MG63 (cell line): Measurements from ENCODE around the gene HNRNPA1. TPM values are rescaled to one million over a fixed set of nuclear protein-coding genes. Genes with fewer than 3 reads are reported as not detected.
"Not testable (repeated sequence)": the region's sequence is repeated elsewhere in the genome, so short reads cannot be mapped to it uniquely, and the experiment has no call there.

ENCODE experiments used
- DNase-seq: peaks from one replicate; pipeline ENCODE4 v3.0.0-alpha.2; 2020
- H3K27me3 ChIP-seq: fragments of 250-450 bp; sonication (Bioruptor Pico); 2 replicates; pipeline ENCODE4 v1.5.1; 2020; ENCODE audit warnings: mild to moderate bottlenecking, moderate library complexity
- H3K36me3 ChIP-seq: fragments of 250-450 bp; sonication (Bioruptor Pico); 2 replicates; pipeline ENCODE4 v1.5.1; 2020; ENCODE audit warnings: mild to moderate bottlenecking, moderate library complexity
- H3K4me3 ChIP-seq: fragments of 250-450 bp; sonication (Bioruptor Pico); 2 replicates; pipeline ENCODE4 v1.5.1; 2020; ENCODE audit warnings: mild to moderate bottlenecking, moderate library complexity
- H3K9me3 ChIP-seq: fragments of 250-450 bp; sonication (Bioruptor Pico); 2 replicates; pipeline ENCODE4 v1.5.1; 2020; ENCODE audit warnings: mild to moderate bottlenecking, moderate library complexity
- total RNA-seq: library from RNA; depleted of rRNA; stranded (reverse); fragments of >200 nt; shearing (Covaris generic); gene quantifications from 2 replicates; pipeline ENCODE4 v1.2.3, GENCODE V29; 2014; ENCODE audit warnings: low replicate concordance; rRNA removed

HNRNPA1 gene
- total RNA-seq, 1 experiment from 2014 or later: 84.7 TPM

DNA sequence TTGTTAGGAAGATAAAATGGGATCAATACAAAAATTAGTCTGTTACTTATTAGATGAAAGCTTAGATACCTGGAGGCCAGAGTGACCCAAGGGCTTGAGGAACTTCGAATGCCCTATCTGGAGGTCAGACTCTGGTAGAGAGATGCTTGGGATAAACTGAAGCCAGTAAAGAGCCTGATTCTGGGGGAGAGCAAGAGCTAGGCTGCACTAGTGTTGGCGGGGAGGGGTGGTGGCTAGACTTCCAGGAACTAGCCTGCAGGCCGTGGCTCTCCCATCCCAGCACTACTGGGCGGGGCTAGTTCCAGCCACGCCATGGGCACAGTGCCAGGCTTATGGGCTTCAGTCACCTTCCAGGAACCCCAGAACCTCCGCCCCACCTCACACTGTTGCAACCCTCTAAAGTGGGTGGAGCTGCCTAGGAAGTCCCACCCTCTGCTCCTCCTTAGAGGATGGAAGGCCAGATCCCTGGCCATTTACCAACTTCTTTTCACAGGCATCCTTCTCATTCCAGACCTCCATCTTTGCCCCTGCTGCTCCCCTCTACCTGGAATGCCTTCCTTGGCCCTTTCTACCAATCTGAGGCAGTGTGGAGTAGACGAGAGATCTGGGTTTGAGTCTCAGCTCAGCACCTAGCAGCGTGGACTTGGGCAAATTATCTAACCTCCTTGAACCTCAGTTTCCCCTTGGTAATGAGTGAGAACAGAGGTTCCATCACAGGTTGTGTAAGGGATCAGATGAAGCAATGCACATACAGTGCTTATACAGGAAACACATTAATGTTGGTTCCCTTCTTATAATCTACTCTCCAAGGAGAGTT is 26.6 kb downstream of the HNRNPA1 start:
- no peak overlapping the region for H3K4me3 ChIP-seq
- DNase-seq: peak; percentile 37

DNA sequence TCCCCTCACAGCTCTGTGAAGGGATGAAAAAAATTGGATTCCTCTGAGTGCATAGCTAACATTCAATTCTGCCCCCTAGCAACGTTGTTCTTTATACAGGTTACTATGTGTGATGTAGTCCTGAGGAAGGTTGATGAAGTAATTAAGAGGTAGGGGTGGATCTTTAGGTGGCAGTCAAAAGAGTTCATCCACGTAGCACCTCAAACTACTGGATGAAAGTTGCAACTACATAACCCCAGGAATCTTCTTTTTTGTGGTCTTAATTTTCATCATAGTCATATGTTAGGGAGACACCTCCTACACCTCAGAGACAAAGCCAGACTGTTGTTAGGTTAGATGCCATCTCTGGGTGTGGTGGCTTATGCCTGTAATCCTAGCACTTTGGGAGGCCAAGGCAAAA is 30.5 kb downstream of the HNRNPA1 start:
- H3K4me3 ChIP-seq: no peak overlapping the region
- no peak for DNase-seq
- H3K36me3 ChIP-seq: no peaks in the 10 kb centered on the region
- H3K9me3 ChIP-seq: no peaks in the 10 kb centered on the region
- H3K27me3 ChIP-seq: no peaks in the 10 kb centered on the region

More for the DNA sequence above, 26.6 kb downstream of the HNRNPA1 start:
- Histone ChIP-seq H3K36me3 (no peaks in the 10 kb centered on the region), H3K27me3 (peaks cover 2% of the 10 kb centered on the region), H3K9me3 (no peaks in the 10 kb centered on the region)

DNA sequence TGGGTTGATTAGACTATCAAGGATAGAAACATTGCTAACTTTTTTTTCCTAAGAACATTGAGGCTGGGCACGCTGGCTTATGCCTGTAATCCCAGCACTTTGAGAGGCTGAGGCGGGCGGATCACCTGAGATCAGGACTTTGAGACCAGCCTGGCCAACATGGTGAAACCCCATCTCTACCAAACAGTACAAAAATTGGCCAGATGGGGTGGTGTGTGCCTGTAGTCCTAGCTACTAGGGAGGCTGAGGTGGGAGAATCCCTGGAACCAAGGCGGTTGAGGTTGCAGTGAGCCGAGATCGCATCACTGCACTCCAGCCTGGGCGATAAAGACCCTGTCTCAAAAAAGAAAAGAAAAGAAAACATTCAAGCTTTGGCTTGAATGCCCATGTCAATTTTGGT is 31.8 kb downstream of the HNRNPA1 start:
- not testable (repeated sequence) for DNase-seq, H3K36me3 ChIP-seq, H3K9me3 ChIP-seq, H3K27me3 ChIP-seq, H3K4me3 ChIP-seq

DNA sequence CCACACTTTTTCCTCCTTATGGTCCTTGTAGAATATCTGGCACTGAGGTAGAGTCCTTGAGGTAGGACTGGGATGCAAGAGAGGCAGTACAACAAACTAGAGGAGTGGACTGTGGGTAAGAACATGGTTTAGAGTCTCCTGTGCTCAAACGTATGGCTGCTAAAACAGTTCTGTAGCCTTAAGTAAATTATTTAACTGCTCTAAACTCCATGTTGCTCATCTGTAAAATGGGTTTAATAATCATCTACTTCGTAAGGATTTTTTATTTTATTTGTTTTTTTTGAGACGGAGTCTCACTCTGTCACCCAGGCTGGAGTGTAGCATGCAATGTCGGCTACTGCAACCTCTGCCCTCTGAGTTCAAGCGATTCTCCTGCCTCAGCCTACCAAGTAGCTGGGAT is 40.8 kb downstream of the HNRNPA1 start:
- H3K4me3 ChIP-seq: no peak overlapping the region
- H3K36me3 ChIP-seq: peaks cover 3% of the 10 kb centered on the region

DNA sequence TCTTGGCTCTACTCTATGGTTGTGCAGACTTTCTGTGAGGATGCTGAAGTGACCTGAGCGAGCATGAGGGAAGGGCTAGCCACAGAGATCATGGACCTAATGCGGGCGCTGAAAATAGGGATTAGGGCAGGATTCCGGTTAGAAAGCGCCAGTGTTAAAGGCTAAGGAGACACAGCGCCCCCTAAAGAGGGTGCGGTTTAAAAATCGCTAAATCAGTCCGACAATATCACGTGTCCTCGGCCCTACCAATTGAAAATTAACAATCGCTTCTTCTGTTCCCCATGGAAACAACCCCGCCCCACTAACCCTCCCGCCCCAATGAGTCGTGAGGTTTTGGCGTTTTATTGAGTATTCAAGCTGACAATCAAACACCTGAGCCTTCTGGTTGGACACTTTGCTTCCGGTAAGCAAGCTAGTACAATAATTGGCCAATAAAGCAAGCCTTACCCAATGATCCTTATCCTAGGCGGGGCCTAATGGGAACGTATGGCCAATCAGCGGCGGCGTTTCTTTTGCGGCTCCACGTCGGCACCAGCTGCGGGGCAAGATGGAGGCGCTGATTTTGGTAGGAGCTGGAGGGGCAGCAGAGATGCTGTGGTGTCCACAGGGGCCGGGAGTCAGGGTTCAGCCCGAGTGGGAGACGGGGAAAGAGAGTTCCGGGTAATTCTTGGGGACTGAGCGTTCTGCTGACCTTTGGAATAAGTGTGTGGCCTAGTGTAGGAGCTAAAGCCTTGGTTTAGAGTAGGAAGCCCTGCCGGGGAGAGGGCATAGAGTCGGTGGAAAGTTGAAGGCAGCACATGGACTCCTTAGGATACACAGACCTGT is 44.3 kb downstream of the HNRNPA1 start, which contains the start of gene COPZ1:
Gene COPZ1 (plus strand): TSS at position 515 of the 825 bp plus-strand sequence. CDS start 33 bp downstream, at position 548.
- H3K9me3 ChIP-seq: no peaks in the 10 kb centered on the region
- peak; percentile 96 for DNase-seq
- H3K36me3 ChIP-seq: peaks cover 26% of the 10 kb centered on the region
- H3K27me3 ChIP-seq: no peaks in the 10 kb centered on the region
- peak within 1 kb of the TSS; percentile 91 for H3K4me3 ChIP-seq

More for the DNA sequence above, 40.8 kb downstream of the HNRNPA1 start:
- DNase-seq: no peak
- no peaks in the 10 kb centered on the region for H3K27me3 ChIP-seq
- no peaks in the 10 kb centered on the region for H3K9me3 ChIP-seq

DNA sequence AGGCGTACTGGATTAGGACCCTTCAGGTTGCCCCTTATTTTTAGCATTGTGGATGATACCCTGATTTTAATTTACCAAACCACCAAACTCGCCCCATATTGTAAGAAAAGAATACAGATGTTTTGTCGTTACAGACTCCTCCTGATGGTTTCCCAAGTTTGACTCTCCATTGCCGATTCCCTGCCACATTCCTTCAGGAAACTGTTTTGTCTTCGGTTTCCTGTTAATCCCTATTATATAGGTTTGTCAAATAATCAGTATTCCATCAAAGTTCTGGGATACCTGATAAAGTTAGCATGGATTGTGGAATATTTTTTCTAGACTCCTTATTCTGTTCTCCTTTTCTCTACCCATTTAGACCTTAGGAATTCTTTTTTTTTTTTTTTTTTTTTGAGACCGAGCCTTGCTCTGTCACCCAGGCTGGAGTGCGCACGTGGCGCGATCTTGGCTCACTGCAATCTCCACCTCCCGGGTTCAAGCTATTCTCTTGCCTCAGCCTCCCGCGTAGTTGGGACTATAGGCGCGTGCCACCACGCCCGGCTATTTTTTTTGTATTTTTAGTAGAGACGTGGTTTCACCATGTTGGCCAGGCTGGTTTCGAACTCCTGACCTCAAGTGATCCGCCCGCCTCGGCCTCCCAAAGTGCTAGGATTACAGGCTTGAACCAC is 45.0 kb downstream of the HNRNPA1 start:
- peak; percentile 53 for DNase-seq
- Histone ChIP-seq H3K36me3 (peaks cover 33% of the 10 kb centered on the region), H3K4me3 (peak overlapping the region; percentile 91)
- not testable (repeated sequence) for H3K27me3 ChIP-seq, H3K9me3 ChIP-seq

DNA sequence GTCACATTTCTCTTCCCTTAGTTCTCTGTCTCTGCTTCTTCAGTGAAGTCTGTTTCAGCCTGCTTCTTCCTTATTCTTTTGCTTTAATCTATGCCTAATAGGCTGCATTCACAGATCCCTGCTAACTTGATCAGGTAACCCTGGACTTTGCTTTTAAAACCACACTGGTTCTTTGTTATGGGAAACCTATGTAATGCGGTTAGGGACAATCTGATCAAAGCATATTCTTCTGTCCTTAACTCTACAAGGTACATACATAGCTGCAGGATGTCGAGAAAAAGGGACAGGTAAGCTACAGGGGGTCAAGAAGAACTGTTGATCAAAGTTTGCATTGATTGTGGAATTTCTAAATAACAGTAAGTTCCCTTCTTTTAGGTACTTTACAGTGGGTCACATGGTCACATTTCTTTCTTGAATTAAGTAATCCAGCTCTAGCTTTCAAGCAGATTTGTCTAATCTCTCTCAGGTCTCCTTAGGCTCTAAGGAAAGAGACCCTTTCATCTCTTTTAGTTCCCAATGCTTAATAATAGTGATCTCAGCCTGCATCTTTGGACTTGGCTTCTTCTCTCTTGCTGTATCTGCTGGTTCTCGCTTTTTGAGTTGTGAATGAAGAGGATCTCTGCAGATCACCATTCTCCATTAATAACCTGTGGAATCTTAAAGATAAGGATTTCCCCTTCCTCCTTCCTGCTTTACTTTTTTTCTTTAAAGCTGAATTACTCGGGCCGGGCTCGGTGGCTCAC is 48.2 kb downstream of the HNRNPA1 start:
- no peak for DNase-seq
- Histone ChIP-seq H3K36me3 (peaks cover 55% of the 10 kb centered on the region), H3K27me3 (no peaks in the 10 kb centered on the region), H3K9me3 (no peaks in the 10 kb centered on the region), H3K4me3 (no peak overlapping the region)

DNA sequence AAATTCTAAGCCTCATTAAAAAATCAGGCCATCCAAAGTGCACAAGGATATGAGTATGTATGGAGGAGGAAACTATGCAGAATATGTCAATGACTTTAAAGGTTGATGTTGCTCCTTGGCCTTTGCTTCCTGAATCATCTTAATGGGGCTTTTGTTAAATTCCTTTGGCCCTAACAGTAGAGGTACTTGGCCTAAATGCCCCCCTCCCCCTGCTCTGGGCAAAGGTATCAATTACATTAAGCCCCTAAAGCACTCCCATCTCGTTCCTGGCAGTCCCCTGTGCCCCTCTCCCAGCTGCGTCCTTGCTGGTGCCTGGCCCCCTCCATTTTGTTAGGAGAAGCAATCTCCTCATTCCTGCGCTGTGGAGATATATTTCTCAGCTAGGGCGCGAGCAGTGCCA is 49.2 kb downstream of the HNRNPA1 start:
- Histone ChIP-seq H3K9me3 (no peaks in the 10 kb centered on the region), H3K36me3 (peaks cover 55% of the 10 kb centered on the region), H3K4me3 (no peak overlapping the region), H3K27me3 (no peaks in the 10 kb centered on the region)
- DNase-seq: no peak

DNA sequence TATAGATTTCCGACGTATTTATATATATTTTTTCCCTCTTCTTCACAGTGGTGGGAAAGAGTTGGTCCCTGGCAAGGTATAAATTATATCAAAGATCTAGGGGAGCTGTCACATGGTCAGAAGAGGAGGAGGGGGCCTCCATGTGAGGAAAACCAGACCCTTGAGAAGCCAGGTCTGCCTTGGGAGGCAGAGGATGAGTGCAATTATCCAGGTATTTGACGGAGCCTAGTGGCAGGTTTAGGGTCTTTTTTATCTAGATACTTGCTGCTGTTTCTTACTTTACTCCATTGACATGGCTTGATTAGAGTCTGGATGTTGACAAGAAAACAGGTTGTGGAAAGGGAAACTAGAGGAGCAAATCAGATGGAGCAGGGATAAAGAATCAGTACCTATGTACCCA is 49.9 kb downstream of the HNRNPA1 start:
- DNase-seq: no peak
- Histone ChIP-seq H3K4me3 (no peak overlapping the region), H3K9me3 (no peaks in the 10 kb centered on the region), H3K36me3 (peaks cover 57% of the 10 kb centered on the region), H3K27me3 (no peaks in the 10 kb centered on the region)

DNA sequence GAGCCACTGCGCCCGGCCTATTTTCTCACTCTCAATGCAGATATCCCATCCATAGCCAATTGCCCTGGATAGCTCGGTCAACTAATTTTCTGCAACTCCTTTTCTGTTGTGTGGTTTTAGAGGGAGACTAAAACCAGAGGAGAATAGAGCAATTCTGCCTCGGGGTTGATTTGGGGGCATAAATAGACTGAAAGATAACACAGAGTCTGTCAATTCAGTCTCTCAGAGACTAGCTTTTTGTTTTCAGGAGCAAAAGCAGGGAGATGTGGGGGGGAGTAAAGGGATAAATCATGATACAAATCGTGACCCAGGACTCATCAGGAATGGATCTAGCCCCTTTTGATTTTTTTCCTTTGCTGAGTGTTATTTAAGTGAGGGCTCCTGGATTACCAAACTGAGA is 50.9 kb downstream of the HNRNPA1 start:
- Histone ChIP-seq H3K27me3 (no peaks in the 10 kb centered on the region), H3K4me3 (no peak overlapping the region), H3K9me3 (no peaks in the 10 kb centered on the region), H3K36me3 (peaks cover 60% of the 10 kb centered on the region)
- DNase-seq: no peak

DNA sequence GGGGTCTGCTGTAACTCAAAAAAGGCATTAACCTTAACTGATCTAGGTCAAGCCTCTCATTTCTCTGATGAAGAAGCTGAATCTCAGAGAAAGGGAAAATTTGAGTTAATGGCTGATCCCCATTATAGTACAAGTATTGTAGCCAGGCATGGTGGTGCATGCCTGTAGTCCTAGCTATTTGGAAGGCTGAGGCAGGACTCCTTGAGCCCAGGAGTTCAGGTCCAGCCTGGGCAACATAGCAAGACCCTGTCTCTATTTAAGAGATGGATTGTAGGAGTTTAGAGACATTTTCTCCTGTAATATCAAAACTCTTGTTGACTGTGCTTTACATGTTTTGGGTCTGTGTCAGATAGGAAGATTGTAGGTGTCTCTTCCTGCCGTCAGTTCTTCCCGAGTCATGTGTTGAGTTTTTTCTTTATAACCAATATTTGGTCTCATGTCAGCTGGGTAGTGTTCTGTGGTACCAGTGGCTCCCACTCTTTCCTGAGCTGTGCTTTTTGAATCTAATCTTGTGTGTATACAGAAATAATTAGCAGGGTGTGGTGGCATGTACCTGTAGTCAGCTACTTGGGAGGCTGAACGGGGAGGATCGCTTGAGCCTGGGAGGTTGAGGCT is 53.0 kb downstream of the HNRNPA1 start:
- peaks cover 53% of the 10 kb centered on the region for H3K36me3 ChIP-seq
- no peaks in the 10 kb centered on the region for H3K9me3 ChIP-seq
- H3K4me3 ChIP-seq: no peak overlapping the region
- H3K27me3 ChIP-seq: no peaks in the 10 kb centered on the region
- DNase-seq: no peak

Other genes starting within 250 kb of the HNRNPA1 start
- gene HOXC5, start 247.7 kb upstream of the HNRNPA1 start, total RNA-seq: not detected in 2 replicates
- gene HOXC4, start 226.9 kb upstream of the HNRNPA1 start, total RNA-seq: 2.3 and 5.2 TPM in 2 replicates
- gene SMUG1, start 91.7 kb upstream of the HNRNPA1 start, total RNA-seq: 33.1 and 48.3 TPM in 2 replicates
- 20.5 and 26.6 TPM in 2 replicates for gene CBX5, start 604 bp upstream of the HNRNPA1 start, total RNA-seq
- 0.13 TPM in 1 of 2 replicates, not detected in the other for gene NFE2, start 20.3 kb downstream of the HNRNPA1 start, total RNA-seq
- gene COPZ1, start 44.4 kb downstream of the HNRNPA1 start, total RNA-seq: 243 and 381 TPM in 2 replicates
- gene GPR84, start 83.8 kb downstream of the HNRNPA1 start, total RNA-seq: not detected in 2 replicates
- 0.89 TPM in 1 of 2 replicates, not detected in the other for gene ZNF385A, start 104.0 kb downstream of the HNRNPA1 start, total RNA-seq
- gene ITGA5, start 138.5 kb downstream of the HNRNPA1 start, total RNA-seq: 74.3 and 91.5 TPM in 2 replicates
- not detected in 2 replicates for gene GTSF1, start 192.9 kb downstream of the HNRNPA1 start, total RNA-seq
- gene NCKAP1L, start 217.0 kb downstream of the HNRNPA1 start, total RNA-seq: 0.07 and 0.23 TPM in 2 replicates